ENCODE results near the gene SUMO1. TPM values are rescaled to one million over a fixed set of nuclear protein-coding genes. Genes with fewer than 3 reads are reported as not detected.
A peak's percentile ranks its signal among the peaks of the same experiment; 100 is the strongest.

SUMO1 gene
- total and polyA plus RNA-seq, 9 of the 15 experiments (the other 6 are each of a cell fraction or from before 2014, with no cell fraction given) = 63.7 to 292 (median 92.0) TPM

DNA sequence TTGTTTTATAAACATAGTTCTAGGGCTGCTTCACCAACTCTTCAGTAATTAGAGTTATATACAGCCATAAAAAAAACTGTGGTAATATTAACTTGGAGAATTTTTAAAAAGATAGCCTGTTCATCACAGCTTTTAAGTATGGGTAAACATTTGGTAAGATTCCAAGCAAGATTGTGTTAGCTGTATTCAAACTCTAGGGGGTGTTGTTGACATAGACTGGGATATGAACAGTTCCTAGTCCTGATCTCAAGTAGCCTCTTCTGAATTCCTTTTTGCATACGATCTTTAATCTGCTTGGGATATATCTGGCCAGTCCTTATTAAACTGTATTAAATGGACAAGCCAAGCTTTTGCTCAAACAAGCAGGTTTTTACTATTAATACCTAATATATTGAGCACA, 40.5 kb upstream of the SUMO1 start (continued):
- TF ChIP-seq, protein P1, sequence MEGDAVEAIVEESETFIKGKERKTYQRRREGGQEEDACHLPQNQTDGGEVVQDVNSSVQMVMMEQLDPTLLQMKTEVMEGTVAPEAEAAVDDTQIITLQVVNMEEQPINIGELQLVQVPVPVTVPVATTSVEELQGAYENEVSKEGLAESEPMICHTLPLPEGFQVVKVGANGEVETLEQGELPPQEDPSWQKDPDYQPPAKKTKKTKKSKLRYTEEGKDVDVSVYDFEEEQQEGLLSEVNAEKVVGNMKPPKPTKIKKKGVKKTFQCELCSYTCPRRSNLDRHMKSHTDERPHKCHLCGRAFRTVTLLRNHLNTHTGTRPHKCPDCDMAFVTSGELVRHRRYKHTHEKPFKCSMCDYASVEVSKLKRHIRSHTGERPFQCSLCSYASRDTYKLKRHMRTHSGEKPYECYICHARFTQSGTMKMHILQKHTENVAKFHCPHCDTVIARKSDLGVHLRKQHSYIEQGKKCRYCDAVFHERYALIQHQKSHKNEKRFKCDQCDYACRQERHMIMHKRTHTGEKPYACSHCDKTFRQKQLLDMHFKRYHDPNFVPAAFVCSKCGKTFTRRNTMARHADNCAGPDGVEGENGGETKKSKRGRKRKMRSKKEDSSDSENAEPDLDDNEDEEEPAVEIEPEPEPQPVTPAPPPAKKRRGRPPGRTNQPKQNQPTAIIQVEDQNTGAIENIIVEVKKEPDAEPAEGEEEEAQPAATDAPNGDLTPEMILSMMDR (IDR thresholded peaks at IDR 0.05 in 2 of 3, conservative IDR thresholded peaks at IDR 0.05 in 1 of 3; ENCODE audit: insufficient read depth in 2 of 3, low read depth in 1 of 3, low read length in 3 of 3) = peak in 1 of 3 experiments; percentile 28; a peak in 1 of 6 replicates
- no peak for TF ChIP-seq ERF (CRISPR knock-in tag; IDR thresholded peaks at IDR 0.05)

DNA sequence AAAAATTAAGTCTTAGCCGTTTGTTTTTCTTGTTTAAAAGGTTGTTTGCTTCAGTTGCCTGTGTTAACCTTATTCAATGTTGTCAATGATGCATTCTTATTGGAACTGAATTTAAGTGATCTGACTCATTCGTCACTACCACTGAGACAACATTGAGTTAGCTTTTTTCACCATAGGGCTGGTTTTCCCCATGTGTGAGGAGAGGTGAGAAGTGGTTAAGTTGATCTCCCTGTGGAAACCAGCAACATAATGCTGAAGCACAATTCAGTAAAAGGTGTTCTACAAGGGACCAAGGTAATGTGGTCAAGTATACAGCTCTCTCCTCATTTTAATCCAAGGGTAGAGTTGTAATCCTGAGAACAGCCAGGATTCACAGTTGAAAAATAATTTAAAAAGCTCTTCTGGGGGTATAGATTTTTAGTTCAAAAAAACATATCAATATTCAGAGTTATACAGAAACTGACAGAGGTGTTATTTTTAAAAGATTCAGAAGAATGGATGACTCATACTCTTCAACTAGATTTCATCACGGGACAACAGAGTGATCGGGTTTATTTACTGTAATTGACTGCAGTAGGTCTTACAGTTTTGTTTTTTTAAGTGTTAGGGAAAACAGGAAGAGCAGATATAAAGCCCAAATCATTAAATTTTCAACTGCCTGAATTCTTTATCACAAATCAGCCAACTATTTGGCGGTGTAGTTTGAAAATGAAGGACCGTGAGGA, 39.8 kb upstream of the SUMO1 start:
- DNase-seq (ENCODE audit: extremely low read depth in 1 of 4, low spot score in 3 of 4) (no peak), FAIRE-seq (no peak), ATAC-seq (no peak)
- ChIA-PET POLR2A (interaction anchor here (0.9 to 3.6 kb wide), 6 partner anchors 7 to 56 kb away, joined by 4 to 24 read pairs (median 5); no protein-coding TSS in a partner anchor), CTCF (ENCODE audit: low intra/inter-chr PET ratio) (interaction anchor here (0.6 kb wide), 1 partner anchor 296 kb away, joined by 3 read pairs; no protein-coding TSS in a partner anchor)
- Histone ChIP-seq H3K9me3 (replicated peaks; ENCODE audit: control insufficient read depth, insufficient read depth, low read depth, low read length) (no peaks in the 10 kb centered on the region), H4K20me1 (replicated peaks; ENCODE audit: control insufficient read depth, insufficient read depth, low read length) (peaks cover 12% of the 10 kb centered on the region), H3K4me1 (replicated peaks in 1 of 2; ENCODE audit: control insufficient read depth in 2 of 2, insufficient read depth in 2 of 2, low read length in 2 of 2) (no peaks in the 10 kb centered on the region), H3K79me2 (ENCODE audit: control insufficient read depth, insufficient read depth, low read length) (peaks cover 93% of the 10 kb centered on the region), H3K36me3 (ENCODE audit: control insufficient read depth, insufficient read depth, low read length) (peaks cover 91% of the 10 kb centered on the region), H3K4me3 (no peak overlapping the region), H3K27ac (ENCODE audit: extremely low read depth, low read depth, low read length) (peak overlapping the region; percentile 12; the same call in 1 of the 3 replicates), H3K9me1 (ENCODE audit: control insufficient read depth, insufficient read depth, low read length) (no peaks in the 10 kb centered on the region), H2AFZ (ENCODE audit: low read depth, low read length) (no peak overlapping the region), H3K27me3 (ENCODE audit: control insufficient read depth in 2 of 2, insufficient read depth in 2 of 2, low read length in 2 of 2) (no peaks in the 10 kb centered on the region), H3K4me2 (ENCODE audit: insufficient read depth, low read length) (no peak overlapping the region), H3K9ac (ENCODE audit: insufficient read depth in 1 of 2, low read depth in 2 of 2, low read length in 2 of 2) (no peak overlapping the region)
- no TSS peak for BruUV-seq (replicated peaks)
- 84% methylated on average over 6 of the region's 6 CpGs for WGBS (ENCODE audit: insufficient coverage, low coverage, missing lambda C conversion rate)
- intact Hi-C loops (cut with micrococcal nuclease) = no loop called here
- in situ Hi-C loops (cut with MboI) = no loop called here
- TF ChIP-seq JUND (IDR thresholded peaks at IDR 0.05; ENCODE audit: borderline replicate concordance, low read depth, low read length) (peak; percentile 37; the same call in 1 of the 2 replicates), JUND (tag; IDR thresholded peaks at IDR 0.05; ENCODE audit: borderline replicate concordance, low read depth, low read length) (no peak), ZKSCAN3 (CRISPR knock-in tag; IDR thresholded peaks at IDR 0.05) (no peak), KDM5B (IDR thresholded peaks at IDR 0.05; ENCODE audit: insufficient replicate concordance, low read depth, low read length) (no peak), RCOR1 (IDR thresholded peaks at IDR 0.05; ENCODE audit: borderline replicate concordance in 1 of 2, low read depth in 2 of 2, low read length in 2 of 2) (no peak), SRSF1 (IDR thresholded peaks at IDR 0.05; ENCODE audit: low read depth, low read length) (no peak), SMAD1 (IDR thresholded peaks at IDR 0.05; ENCODE audit: low read depth, low read length, partially characterized antibody) (no peak), ZBTB1 (CRISPR knock-in tag; IDR thresholded peaks at IDR 0.05; ENCODE audit: borderline replicate concordance, low read depth) (no peak)
- TF ChIP-seq, protein P2, sequence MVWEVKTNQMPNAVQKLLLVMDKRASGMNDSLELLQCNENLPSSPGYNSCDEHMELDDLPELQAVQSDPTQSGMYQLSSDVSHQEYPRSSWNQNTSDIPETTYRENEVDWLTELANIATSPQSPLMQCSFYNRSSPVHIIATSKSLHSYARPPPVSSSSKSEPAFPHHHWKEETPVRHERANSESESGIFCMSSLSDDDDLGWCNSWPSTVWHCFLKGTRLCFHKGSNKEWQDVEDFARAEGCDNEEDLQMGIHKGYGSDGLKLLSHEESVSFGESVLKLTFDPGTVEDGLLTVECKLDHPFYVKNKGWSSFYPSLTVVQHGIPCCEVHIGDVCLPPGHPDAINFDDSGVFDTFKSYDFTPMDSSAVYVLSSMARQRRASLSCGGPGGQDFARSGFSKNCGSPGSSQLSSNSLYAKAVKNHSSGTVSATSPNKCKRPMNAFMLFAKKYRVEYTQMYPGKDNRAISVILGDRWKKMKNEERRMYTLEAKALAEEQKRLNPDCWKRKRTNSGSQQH (CRISPR knock-in tag; IDR thresholded peaks at IDR 0.05) = no peak
- TF ChIP-seq, protein P3, sequence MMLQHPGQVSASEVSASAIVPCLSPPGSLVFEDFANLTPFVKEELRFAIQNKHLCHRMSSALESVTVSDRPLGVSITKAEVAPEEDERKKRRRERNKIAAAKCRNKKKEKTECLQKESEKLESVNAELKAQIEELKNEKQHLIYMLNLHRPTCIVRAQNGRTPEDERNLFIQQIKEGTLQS (IDR thresholded peaks at IDR 0.05) = peak; percentile 81
- TF ChIP-seq, protein P3 (CRISPR knock-in tag; conservative IDR thresholded peaks at IDR 0.05) = no peak
- TF ChIP-seq, protein P4, sequence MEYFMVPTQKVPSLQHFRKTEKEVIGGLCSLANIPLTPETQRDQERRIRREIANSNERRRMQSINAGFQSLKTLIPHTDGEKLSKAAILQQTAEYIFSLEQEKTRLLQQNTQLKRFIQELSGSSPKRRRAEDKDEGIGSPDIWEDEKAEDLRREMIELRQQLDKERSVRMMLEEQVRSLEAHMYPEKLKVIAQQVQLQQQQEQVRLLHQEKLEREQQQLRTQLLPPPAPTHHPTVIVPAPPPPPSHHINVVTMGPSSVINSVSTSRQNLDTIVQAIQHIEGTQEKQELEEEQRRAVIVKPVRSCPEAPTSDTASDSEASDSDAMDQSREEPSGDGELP (CRISPR knock-in tag; IDR thresholded peaks at IDR 0.05; ENCODE audit: borderline replicate concordance) = no peak

All from K562 (cell line).